ENCODE data around the gene SH2D3A.
"Not testable (repeated sequence)": the region's sequence is repeated elsewhere in the genome, so short reads cannot be mapped to it uniquely, and the experiment has no call there.

Gene SH2D3A

GRCh38 chr19:6754653-6755463, 12.4 kb downstream of the SH2D3A start:
- no peak for DNase-seq

GRCh38 chr19:6754136-6754535, 13.1 kb downstream of the SH2D3A start:
- no peak for DNase-seq

- peak; percentile 72 for DNase-seq
These were observed 13.8 kb downstream of the SH2D3A start for GRCh38 chr19:6753178-6754031.

GRCh38 chr19:6752256-6753177, 14.7 kb downstream of the SH2D3A start:
- no peak for DNase-seq

- DNase-seq, result no peak
These were observed 16.0 kb downstream of the SH2D3A start for GRCh38 chr19:6751189-6751588.

- peak; percentile 65 for DNase-seq
These were observed 17.2 kb downstream of the SH2D3A start for GRCh38 chr19:6750062-6750461.

- DNase-seq, result not testable (repeated sequence)
These were observed 18.7 kb downstream of the SH2D3A start for GRCh38 chr19:6748543-6748942.

- no peak for DNase-seq
These were observed 21.3 kb downstream of the SH2D3A start for GRCh38 chr19:6745965-6746364.

GRCh38 chr19:6744381-6745301, 22.6 kb downstream of the SH2D3A start:
- peak; percentile 89 for DNase-seq

- DNase-seq, result no peak
These were observed 23.4 kb downstream of the SH2D3A start for GRCh38 chr19:6743714-6744380.

- DNase-seq, result no peak
These were observed 24.2 kb downstream of the SH2D3A start for GRCh38 chr19:6743066-6743465.

GRCh38 chr19:6740589-6741343, 26.5 kb downstream of the SH2D3A start:
- peak; percentile 84 for DNase-seq

- DNase-seq, result no peak
These were observed 27.2 kb downstream of the SH2D3A start for GRCh38 chr19:6739883-6740588.

- peak; percentile 92 for DNase-seq
These were observed 27.8 kb downstream of the SH2D3A start, which contains the start of gene TRIP10 for GRCh38 chr19:6739390-6739882. Gene TRIP10, plus strand, starts transcription at chr19:6739680. Its CDS starts 82 bp downstream, at chr19:6739762.

- peak; percentile 69 for DNase-seq
These were observed 28.3 kb downstream of the SH2D3A start for GRCh38 chr19:6738787-6739389.

- DNase-seq, result peak; percentile 78
These were observed 29.1 kb downstream of the SH2D3A start for GRCh38 chr19:6737873-6738786.

- peak; percentile 100 for DNase-seq
These were observed 29.9 kb downstream of the SH2D3A start, which contains the start of gene GPR108 for GRCh38 chr19:6737284-6737872. Gene GPR108, minus strand, starts transcription at chr19:6737580. Its CDS starts 4 bp downstream, at chr19:6737576.

All from femur (tissue), 1 donor.